BLaER1 (cell line): ENCODE measurements around the gene STAG2.
"Not testable (repeated sequence)": the region's sequence is repeated elsewhere in the genome, so short reads cannot be mapped to it uniquely, and the experiment has no call there.

Experiments used
- H3K27ac ChIP-seq: shearing (Covaris generic); formaldehyde crosslinking; 2 replicates; pipeline ENCODE4 v1.8.1; 2022
- H3K27me3 ChIP-seq: shearing (Covaris generic); formaldehyde crosslinking; 2 replicates; pipeline ENCODE4 v1.8.1; 2022
- H3K36me3 ChIP-seq: shearing (Covaris generic); formaldehyde crosslinking; 2 replicates; pipeline ENCODE4 v1.8.1; 2022
- H3K4me1 ChIP-seq: shearing (Covaris generic); formaldehyde crosslinking; 2 replicates; pipeline ENCODE4 v1.8.1; 2022
- H3K4me2 ChIP-seq: shearing (Covaris generic); formaldehyde crosslinking; 2 replicates; pipeline ENCODE4 v1.8.1; 2022
- H3K4me3 ChIP-seq: shearing (Covaris generic); formaldehyde crosslinking; 2 replicates; pipeline ENCODE4 v1.8.1; 2022
- H3K9ac ChIP-seq: shearing (Covaris generic); formaldehyde crosslinking; 2 replicates; pipeline ENCODE4 v1.8.1; 2022
- H3K9me3 ChIP-seq: shearing (Covaris generic); formaldehyde crosslinking; 2 replicates; pipeline ENCODE4 v1.8.1; 2022
- H4K20me1 ChIP-seq: shearing (Covaris generic); formaldehyde crosslinking; 2 replicates; pipeline ENCODE4 v1.8.1; 2022
- Cebpa-rat ChIP-seq: shearing (Covaris generic); IDR thresholded peaks from 2 replicates; pipeline ENCODE4 v1.8.1; 2022

Gene STAG2

DNA sequence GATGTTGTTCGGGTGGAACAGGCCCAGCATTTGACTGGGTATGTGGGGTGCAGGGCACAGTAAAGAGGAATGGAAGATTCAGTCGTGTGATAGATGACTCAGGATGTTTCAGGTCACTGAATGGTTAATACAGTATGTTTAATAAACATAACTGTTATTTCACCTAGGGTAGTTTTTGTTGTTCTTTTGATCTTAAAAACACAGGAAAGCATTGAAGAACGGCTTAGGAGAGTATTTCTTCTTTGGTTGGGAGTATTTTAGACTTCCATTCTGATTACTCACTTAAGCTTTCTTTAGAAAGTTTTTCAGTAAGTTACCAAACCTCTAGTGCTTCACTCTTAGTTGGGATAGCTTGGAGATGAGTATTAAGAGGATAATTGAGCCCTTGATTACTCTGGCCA lies 62.3 kb downstream of the STAG2 start:
- H3K9me3 ChIP-seq, result no peaks in the 10 kb centered on the region
- H3K36me3 ChIP-seq, result peaks cover 5% of the 10 kb centered on the region; the same call in 1 of the 2 replicates
- H4K20me1 ChIP-seq, result peaks cover 72% of the 10 kb centered on the region
- peaks cover 13% of the 10 kb centered on the region for H3K27me3 ChIP-seq
- no peak overlapping the region for H3K9ac ChIP-seq
- peaks cover 12% of the 10 kb centered on the region for H3K4me1 ChIP-seq
- no peak overlapping the region for H3K4me3 ChIP-seq
- no peak overlapping the region for H3K4me2 ChIP-seq
- no peak for TF ChIP-seq Cebpa-rat
- no peak overlapping the region for H3K27ac ChIP-seq

DNA sequence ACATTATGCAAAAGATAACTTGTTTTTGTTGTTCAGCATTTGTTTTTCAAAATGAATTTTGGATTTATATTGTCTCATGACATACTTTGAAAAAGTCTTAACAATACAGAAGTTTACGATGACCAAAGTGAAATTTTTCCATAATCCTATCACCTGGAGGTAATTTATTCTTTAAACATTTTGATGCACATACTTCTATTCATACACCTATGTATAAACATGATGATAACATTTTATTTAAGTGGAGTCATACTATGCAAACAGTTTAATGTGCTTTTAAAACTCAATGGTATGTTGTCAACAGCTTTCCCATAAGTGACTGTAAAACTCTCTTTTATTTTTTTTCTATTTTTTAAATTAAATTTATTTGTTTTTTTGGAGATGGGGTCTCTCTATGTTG lies 65.0 kb downstream of the STAG2 start:
- H3K27me3 ChIP-seq, result peaks cover 18% of the 10 kb centered on the region
- H3K36me3 ChIP-seq, result peaks cover 15% of the 10 kb centered on the region
- H3K4me1 ChIP-seq, result peaks cover 12% of the 10 kb centered on the region
- H3K9ac ChIP-seq, result no peak overlapping the region
- no peak for TF ChIP-seq Cebpa-rat
- H3K27ac ChIP-seq, result no peak overlapping the region
- peaks cover 45% of the 10 kb centered on the region for H4K20me1 ChIP-seq
- no peak overlapping the region for H3K4me2 ChIP-seq
- no peaks in the 10 kb centered on the region for H3K9me3 ChIP-seq
- H3K4me3 ChIP-seq, result no peak overlapping the region

DNA sequence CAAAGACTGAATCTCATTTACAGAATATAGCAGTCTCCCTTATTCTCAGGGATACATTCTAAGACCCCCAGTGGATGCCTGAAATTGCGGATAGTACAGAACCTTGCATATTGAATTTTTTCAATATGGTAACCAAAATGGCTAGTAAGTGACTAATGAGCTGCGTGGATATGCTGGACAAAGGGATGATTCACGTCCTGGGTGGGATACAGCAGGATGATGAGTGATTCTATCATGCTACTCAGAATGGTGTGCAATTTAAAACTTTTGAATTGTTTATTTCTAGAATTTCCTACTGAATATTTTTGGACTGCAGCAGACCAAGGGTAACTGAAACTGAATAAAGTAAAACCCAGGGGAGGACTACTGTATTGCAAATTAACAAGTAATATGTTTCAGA lies 66.7 kb downstream of the STAG2 start:
- Histone ChIP-seq H3K4me2 (peak overlapping the region; percentile 37), H3K27ac (no peak overlapping the region), H3K9ac (no peak overlapping the region), H3K4me1 (peaks cover 12% of the 10 kb centered on the region), H4K20me1 (peaks cover 29% of the 10 kb centered on the region), H3K4me3 (no peak overlapping the region), H3K36me3 (peaks cover 20% of the 10 kb centered on the region), H3K27me3 (peaks cover 23% of the 10 kb centered on the region), H3K9me3 (no peaks in the 10 kb centered on the region)
- no peak for TF ChIP-seq Cebpa-rat

DNA sequence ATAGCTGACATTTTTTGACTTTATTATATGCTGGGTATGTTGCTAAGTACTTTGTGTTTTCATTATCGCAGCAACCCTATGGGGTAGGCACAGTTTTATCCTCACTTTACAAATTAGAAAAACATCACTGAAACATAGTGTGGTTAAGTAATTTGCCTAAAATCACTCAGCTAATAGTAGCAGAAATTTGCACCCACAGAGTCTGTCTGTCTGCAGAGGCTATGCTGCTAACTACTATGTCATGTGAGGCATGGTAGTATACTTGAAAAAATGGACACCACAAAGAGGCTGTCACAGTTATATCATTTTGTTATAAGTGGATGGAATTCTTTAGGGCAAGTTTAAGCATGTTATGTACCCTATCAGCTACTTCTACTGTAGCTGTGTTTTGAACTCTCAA lies 69.0 kb downstream of the STAG2 start:
- Histone ChIP-seq H3K9me3 (no peaks in the 10 kb centered on the region), H3K36me3 (peaks cover 32% of the 10 kb centered on the region), H3K4me2 (no peak overlapping the region), H3K4me3 (no peak overlapping the region), H3K9ac (no peak overlapping the region), H3K4me1 (peaks cover 12% of the 10 kb centered on the region), H4K20me1 (peaks cover 28% of the 10 kb centered on the region), H3K27ac (no peak overlapping the region), H3K27me3 (peaks cover 26% of the 10 kb centered on the region)
- no peak for TF ChIP-seq Cebpa-rat

DNA sequence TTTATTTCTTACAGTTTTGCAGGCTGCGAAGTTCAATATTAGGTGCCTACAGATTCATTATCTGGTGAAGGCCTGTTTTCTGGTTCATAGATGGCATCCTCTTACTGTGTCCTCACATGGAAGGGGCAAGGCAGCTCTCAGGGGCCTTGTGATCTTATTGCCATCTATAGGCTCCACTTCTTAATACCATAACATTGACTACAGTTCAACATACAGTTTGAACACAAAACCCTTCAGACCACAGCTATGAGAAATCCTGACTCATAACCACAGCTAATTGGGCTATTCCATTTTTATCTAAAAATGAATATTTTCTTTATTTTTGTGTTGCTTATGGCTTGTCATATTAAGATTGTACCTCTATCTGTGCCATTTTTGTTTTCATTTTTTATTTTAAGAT lies 72.3 kb downstream of the STAG2 start:
- H3K4me1 ChIP-seq, result no peaks in the 10 kb centered on the region
- H3K4me2 ChIP-seq, result no peak overlapping the region
- H3K9me3 ChIP-seq, result no peaks in the 10 kb centered on the region
- no peak overlapping the region for H3K27ac ChIP-seq
- peaks cover 28% of the 10 kb centered on the region for H3K27me3 ChIP-seq
- peaks cover 30% of the 10 kb centered on the region for H3K36me3 ChIP-seq
- no peak overlapping the region for H3K9ac ChIP-seq
- H4K20me1 ChIP-seq, result peaks cover 18% of the 10 kb centered on the region
- no peak for TF ChIP-seq Cebpa-rat
- H3K4me3 ChIP-seq, result no peak overlapping the region

DNA sequence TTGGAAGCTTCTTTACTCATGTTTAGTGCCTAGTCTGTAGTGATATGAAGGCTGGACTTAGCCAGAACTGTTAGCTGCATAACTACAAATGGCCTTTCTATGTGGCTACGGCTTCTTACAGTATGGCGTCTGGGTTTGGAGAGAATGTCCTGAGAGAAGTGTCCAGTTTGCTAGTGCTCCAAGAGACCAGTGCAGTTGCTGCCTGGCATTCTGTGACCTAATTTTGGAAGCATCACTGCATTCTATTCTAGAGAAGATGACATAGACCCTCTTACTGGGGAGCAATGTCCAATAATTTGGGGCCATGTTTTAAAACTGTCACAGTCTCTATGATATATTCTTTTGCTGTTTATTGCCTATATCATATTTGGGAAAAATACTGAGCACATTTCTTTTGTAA lies 74.2 kb downstream of the STAG2 start:
- H3K36me3 ChIP-seq, result peaks cover 36% of the 10 kb centered on the region

DNA sequence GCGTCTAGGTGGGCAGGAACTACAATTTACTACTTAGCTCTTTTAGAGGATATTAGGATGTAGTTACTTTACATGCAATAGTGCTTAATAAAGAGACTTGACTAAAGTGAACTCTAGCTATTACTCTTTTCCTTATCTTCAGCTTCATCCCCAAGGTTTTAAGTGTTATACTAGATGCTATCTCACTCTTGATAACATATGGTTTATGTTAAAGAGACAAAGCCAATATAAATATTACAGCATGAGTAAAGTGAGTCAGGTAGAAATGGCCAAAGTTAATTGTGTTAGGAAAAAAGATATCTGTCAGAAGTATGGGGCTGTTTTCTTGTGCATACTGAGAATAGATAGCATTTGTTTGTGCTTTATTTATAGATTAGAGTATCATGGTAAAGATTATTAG lies 80.5 kb downstream of the STAG2 start:
- Histone ChIP-seq H3K4me3 (no peak overlapping the region), H3K27me3 (peaks cover 82% of the 10 kb centered on the region), H3K4me1 (no peaks in the 10 kb centered on the region), H4K20me1 (peaks cover 41% of the 10 kb centered on the region), H3K4me2 (no peak overlapping the region), H3K9me3 (no peaks in the 10 kb centered on the region), H3K36me3 (peaks cover 40% of the 10 kb centered on the region), H3K9ac (no peak overlapping the region), H3K27ac (no peak overlapping the region)
- no peak for TF ChIP-seq Cebpa-rat

More for the DNA sequence above, 74.2 kb downstream of the STAG2 start:
- Histone ChIP-seq H3K4me2 (no peak overlapping the region), H3K9ac (no peak overlapping the region), H4K20me1 (peaks cover 36% of the 10 kb centered on the region), H3K27ac (no peak overlapping the region), H3K4me3 (no peak overlapping the region), H3K4me1 (no peaks in the 10 kb centered on the region), H3K9me3 (no peaks in the 10 kb centered on the region), H3K27me3 (peaks cover 43% of the 10 kb centered on the region)
- no peak for TF ChIP-seq Cebpa-rat

DNA sequence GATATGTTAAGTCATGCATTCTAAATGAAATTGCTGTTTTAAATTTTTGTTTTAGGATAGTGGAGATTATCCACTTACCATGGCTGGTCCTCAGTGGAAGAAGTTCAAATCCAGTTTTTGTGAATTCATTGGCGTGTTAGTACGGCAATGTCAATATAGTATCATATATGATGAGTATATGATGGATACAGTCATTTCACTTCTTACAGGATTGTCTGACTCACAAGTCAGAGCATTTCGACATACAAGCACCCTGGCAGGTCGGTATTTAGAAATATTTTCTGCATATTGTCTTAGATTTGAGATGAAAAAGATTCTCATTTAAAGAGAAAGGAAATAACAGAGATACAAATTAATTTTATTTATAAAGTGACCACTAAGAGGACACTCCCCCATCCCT lies 83.6 kb downstream of the STAG2 start:
- Histone ChIP-seq H3K27ac (no peak overlapping the region), H3K36me3 (peaks cover 41% of the 10 kb centered on the region), H3K9ac (no peak overlapping the region), H3K9me3 (no peaks in the 10 kb centered on the region), H3K27me3 (peaks cover 85% of the 10 kb centered on the region), H3K4me2 (no peak overlapping the region), H3K4me3 (no peak overlapping the region), H3K4me1 (no peaks in the 10 kb centered on the region), H4K20me1 (peaks cover 36% of the 10 kb centered on the region)
- no peak for TF ChIP-seq Cebpa-rat

DNA sequence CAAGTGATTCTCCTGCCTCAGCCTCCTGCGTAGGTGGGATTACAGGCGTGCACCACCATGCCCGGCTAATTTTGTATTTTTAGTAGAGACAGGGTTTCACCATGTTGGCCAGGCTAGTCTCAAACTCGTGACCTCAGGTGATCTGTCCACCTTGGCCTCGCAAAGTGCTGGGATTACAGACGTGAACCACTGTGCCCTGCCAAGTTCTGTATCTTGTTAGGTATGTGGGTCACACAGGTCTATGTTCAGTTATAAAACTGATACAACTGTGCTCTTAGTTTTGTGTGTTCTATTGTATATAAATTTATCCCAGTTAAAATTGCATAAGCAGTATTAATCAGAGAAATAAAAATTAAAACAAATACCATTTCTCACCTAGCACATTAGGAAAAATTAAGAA lies 122.9 kb downstream of the STAG2 start:
- not testable (repeated sequence) for H3K4me1 ChIP-seq, H3K4me3 ChIP-seq, H3K4me2 ChIP-seq, H4K20me1 ChIP-seq, H3K9ac ChIP-seq, H3K27ac ChIP-seq, H3K9me3 ChIP-seq
- Histone ChIP-seq H3K27me3 (peaks cover 52% of the 10 kb centered on the region), H3K36me3 (peaks cover 64% of the 10 kb centered on the region)

DNA sequence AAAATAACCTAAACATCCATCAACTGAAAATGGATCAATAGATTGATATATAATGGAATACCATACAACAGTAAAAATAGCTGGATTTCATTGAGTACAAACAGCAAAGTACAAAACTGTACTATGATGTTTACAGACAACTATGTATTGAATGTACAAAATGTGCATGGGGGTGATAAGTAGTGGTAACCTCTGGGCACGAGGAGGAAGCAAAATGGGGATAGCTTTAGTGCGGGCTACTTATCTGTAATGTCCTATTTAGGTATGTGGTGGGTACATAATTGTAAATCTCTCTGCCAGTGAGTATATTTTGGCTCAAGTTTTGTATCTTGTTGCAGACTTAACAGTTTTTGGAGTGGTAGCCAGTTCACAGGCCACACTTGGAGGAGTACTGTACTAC lies 123.6 kb downstream of the STAG2 start:
- 0 out of 2 replicates have a peak, but pooled peaks cover 11% of the 10 kb centered on the region for H4K20me1 ChIP-seq
- no peak overlapping the region for H3K27ac ChIP-seq
- peaks cover 67% of the 10 kb centered on the region for H3K36me3 ChIP-seq
- no peak overlapping the region for H3K4me2 ChIP-seq
- no peak overlapping the region for H3K9ac ChIP-seq
- no peak overlapping the region for H3K4me3 ChIP-seq
- peaks cover 58% of the 10 kb centered on the region for H3K27me3 ChIP-seq
- no peaks in the 10 kb centered on the region for H3K4me1 ChIP-seq
- peaks cover 5% of the 10 kb centered on the region; the same call in 1 of the 2 replicates for H3K9me3 ChIP-seq
- no peak for TF ChIP-seq Cebpa-rat

DNA sequence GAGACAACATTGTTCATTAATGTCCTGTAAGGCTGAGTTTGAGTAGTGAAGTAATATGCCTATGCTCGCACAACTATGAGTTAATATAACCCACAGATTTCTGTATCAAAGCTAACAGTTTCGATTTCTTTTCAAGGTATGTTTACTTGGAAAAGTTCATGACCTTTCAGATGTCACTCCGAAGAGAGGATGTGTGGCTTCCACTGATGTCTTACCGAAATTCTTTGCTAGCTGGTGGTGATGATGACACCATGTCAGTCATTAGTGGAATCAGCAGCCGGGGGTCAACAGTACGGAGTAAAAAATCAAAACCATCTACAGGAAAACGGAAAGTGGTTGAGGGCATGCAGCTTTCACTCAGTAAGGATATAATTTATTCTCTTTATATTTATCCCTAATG lies 124.9 kb downstream of the STAG2 start:
- Histone ChIP-seq H3K36me3 (peaks cover 72% of the 10 kb centered on the region), H3K4me1 (no peaks in the 10 kb centered on the region), H3K9me3 (no peaks in the 10 kb centered on the region), H3K4me2 (no peak overlapping the region), H3K27ac (no peak overlapping the region), H3K9ac (no peak overlapping the region), H4K20me1 (0 out of 2 replicates have a peak, but pooled peaks cover 15% of the 10 kb centered on the region), H3K27me3 (peaks cover 65% of the 10 kb centered on the region), H3K4me3 (no peak overlapping the region)
- no peak for TF ChIP-seq Cebpa-rat
